GM20431 (cell line): ENCODE results near the gene ROR2.
"Not testable (repeated sequence)": the region's sequence is repeated elsewhere in the genome, so short reads cannot be mapped to it uniquely, and the experiment has no call there.

Experiments
- in situ Hi-C: fragments of 300-500 bp; cut with MseI, MboI; formaldehyde crosslinking; loops from one replicate; pipeline ENCODE4 v1.15.0; 2020; ENCODE audit warnings: low sequenced_read_pairs; ENCODE audit not compliant: unreplicated experiment

The ROR2 gene

GRCh38 chr9:91677331-91677730 lies 272.7 kb downstream of the ROR2 start:
- in situ Hi-C loops: loop anchor here (25.0 kb wide), 2 partner anchors 640 to 765 kb away; no protein-coding TSS in a partner anchor

DNA sequence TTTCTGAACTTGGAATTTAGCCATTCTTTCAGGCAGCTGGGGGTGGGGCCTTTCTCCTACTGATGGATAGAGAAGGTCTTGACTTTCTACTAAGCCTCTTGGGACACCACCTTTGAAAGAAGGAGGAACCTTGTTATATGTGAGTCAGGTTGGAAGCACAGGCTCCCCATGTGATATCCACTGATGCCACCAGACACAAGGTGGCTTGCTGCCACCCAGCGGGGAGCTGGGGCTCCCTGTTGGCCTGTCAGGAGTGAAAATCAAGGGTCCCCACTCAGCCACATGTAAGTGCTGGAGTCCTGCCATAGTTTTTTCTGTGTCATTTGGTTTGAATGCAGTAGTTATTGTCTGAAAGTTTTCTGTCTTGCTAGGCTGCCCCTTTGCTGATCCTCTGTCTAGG lies 274.0 kb downstream of the ROR2 start:
- in situ Hi-C loops: loop anchor here (25.0 kb wide), 2 partner anchors 639 to 764 kb away; no protein-coding TSS in a partner anchor

GRCh38 chr9:91664663-91665062 lies 285.4 kb downstream of the ROR2 start:
- in situ Hi-C loops: no loop called here

DNA sequence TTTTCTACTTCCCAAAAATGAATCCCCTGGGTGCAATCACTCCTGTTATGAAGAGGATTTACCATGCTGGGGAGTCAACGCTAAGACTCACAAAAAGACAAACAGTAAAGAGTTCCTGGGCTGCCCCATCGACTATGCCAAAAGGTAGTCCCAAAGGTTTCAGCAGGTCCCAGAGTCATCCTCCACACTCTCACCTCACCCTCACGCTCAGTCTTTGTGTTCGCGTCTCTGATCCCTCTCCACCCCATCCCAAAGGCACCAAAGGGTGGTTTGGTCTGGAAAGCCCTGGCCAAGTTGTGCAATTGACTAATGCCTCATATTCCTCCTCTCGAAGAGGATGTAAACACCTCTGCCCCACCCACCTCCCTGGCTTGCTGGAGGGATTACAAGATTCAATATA lies 286.2 kb downstream of the ROR2 start:
- in situ Hi-C loops: no loop called here

- in situ Hi-C loops: no loop called here
These were observed 288.6 kb downstream of the ROR2 start for GRCh38 chr9:91661451-91661850.

DNA sequence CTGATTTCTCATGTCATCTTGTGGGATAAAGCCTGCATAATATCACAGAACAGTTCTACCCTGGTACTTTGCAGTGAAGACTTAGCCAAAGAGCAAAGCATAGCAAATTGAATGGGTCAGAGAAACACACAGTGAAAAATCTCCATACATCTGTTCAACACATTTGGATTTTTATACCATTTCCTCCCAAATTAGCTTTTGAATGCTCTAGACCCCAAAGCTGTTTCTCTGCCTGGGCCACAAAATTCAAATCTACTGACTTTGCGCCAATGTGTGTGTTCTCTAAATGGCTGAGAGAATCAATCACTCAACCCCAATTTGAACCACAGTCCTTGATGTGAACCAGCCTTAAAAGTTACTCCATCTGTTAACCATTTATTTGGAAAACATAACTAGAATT lies 289.5 kb downstream of the ROR2 start:
- in situ Hi-C loops: no loop called here

DNA sequence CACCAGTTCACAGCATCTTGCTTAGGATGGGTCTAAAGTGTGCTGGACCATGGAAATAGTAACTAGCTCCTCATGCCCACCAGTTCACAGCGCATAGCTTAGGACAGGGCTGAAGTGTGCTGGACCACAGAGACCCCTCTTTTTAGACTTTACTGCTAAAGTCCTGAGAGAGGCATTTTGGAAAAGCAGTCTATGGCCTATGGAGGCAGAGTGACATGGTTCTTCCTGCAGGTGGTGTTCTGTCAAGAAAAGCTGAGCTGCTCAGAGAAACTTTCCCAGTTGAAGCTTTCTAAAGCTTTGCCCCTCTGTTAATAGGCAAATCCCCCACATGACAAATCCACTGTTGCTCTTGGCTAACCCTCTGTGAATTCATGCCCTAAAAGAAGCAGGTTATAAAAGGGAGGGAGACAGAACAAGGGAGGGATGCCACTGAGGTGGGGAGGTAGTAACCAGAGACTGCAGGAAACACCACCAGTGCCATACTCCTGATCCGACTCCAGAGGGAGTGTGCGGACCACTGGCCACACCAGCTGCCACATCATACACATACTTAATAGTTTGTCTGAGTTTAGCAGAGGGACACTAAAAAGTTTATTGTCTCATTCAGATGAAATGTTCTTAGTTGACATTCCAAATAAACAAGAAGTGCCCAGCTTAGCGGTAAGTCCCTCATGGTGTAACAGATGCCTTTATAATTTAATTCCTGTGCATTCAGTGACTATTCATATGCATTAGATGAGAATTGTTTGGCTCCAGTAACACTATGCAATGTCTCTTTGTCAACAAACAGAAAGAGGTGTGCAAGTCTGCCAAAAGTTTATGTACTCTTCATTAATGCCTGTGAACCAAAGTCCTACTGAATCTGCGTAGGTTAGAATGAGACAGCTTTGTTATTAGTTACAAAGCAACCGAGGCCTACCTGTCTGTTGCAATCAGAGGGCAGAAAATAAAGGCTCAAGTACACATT lies 290.2 kb downstream of the ROR2 start:
- in situ Hi-C loops: no loop called here

DNA sequence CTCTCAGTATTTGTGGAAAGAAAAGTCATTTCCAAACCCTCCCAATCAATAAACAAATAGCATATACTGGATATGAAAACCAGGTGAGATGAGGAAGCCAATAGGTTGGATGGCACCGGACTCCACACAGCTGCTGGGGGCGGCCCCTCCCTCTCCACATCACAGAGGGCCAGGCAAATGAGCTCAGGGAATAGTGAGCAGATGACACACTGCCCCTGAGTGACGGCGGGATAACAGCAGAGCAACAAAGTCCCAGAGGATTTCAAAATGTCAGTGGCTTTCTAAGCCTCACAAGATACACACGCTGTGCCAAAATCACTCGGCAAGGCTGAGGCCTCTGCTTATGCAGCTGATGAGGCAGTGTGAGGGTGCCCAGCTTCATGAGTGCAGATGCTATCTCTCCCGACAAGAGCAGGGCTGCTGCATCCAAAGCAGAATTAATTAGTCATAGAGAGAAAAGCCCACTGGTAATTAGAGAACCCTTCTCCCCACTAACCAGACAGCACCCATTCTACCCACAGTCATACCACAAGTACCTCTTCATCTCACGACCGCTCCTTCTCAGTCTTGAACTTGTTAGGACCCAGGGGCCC lies 291.4 kb downstream of the ROR2 start:
- in situ Hi-C loops: no loop called here

DNA sequence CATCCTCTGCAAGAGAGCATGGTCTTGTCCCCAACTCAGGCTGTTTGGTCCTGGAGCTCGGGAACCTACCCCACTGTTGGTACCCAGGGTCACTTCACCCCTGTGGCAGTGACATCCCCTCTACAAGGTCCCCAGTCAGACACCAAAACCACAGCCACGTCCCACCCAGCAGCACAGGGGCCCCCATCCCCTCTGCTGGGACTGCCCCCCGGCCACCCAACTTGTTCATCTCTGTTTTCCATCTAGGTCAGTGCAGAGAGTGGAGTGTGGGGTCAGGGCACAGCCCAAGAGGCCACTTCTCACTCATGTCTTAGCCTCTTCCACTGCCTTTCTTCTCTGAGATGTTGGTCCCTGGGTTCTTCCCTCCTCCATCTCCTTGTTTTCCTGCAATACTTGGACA lies 292.5 kb downstream of the ROR2 start:
- in situ Hi-C loops: no loop called here

DNA sequence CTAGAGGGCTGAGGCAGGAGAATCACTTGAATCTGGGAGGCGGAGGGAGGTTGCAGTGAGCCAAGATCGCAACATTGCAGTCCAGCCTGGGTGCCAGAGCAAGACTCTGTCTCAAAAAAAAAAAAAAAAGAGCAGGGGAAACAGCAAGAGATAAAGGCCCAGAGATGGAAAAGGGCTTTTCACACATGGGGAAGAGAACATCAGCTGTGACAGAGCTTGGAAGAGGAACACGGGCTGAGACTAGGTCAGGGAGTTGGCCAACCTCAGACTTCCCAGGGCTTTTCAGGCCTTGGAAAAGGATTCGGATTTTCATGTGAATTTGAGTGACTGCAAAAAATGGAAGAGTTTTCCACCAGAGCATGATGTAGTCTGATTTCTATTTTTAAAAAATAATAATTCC lies 294.4 kb downstream of the ROR2 start:
- in situ Hi-C loops: no loop called here

DNA sequence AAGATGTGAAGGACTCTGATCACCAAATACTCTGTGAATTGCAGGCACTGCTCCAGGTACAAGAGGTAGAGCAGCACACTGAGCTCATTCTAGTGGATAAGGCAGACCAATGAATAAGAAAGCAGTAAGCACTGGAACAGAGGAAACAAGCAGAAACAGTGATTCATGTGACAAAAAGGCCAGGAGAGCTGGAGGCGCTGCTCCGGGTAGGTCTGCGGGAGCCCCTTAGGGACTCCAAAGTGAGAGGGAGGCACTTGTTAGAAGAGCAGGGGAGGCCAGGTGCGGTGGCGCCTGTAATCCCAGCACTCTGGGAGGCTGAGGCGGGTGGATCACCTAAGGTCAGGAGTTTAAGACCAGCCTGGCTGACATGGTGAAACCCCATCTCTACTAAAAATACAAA lies 294.8 kb downstream of the ROR2 start:
- in situ Hi-C loops: no loop called here

- in situ Hi-C loops: no loop called here
These were observed 295.5 kb downstream of the ROR2 start for GRCh38 chr9:91654527-91654926.

GRCh38 chr9:91647371-91647770 lies 302.7 kb downstream of the ROR2 start:
- in situ Hi-C loops: no loop called here

DNA sequence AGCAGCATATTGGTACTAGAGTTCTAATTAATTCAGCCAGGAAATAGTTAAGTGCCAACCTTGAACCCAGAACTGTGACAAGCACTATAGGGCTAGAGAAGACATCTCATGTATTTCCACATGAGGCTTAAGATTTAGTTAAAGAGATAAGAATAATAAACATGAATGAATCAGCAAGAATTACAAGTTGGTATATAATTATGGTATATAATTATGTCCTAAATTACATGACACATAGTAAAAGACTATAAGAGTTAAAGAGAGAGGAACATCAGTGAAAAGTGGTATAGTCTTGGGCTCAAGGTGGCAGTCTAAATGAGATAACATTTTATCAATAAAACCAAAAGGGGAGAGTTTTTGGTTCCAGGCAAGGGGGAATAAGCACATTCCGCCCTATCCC lies 303.3 kb downstream of the ROR2 start:
- in situ Hi-C loops: no loop called here

DNA sequence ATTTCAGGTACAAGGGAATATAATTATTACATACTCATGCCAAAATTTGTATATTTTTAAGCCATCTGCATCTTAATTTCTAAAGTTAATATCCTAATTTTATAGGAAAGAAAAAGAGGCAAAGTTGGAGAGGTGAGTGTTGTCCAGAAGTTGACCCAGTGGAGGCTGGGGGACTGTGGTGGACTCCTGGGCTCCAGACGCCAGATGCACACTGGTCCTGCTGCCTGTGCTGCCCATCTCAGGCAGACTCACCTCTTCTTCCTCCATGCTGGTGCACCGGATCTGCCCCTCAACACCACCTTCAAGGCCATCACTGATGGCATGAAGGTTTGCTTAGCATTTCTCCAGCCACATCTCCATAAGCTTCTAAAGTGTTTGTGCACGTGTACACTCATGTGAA lies 305.6 kb downstream of the ROR2 start:
- in situ Hi-C loops: no loop called here

GRCh38 chr9:91643481-91644077 lies 306.4 kb downstream of the ROR2 start:
- in situ Hi-C loops: no loop called here

DNA sequence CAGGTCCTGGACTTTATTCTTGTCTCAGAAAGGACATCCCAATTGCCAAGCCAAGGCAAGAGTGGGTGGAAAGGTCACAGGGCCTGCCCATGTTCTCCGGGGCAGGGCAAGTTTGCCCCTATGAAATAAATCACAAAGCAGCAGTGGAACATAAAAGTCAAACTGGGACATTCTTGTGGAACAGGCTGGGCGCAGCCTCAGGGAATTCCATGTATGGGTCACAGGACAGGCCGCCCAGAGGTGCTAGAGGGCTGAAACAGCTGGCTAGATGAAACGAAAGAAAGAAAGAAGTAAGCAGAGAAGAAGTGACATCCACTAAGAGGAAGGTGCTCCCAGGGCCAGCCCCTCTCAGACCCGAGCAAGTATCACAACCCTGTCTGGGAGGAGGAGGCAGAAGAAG lies 307.3 kb downstream of the ROR2 start:
- in situ Hi-C loops: no loop called here

GRCh38 chr9:91640428-91640827 lies 309.6 kb downstream of the ROR2 start:
- in situ Hi-C loops: no loop called here

DNA sequence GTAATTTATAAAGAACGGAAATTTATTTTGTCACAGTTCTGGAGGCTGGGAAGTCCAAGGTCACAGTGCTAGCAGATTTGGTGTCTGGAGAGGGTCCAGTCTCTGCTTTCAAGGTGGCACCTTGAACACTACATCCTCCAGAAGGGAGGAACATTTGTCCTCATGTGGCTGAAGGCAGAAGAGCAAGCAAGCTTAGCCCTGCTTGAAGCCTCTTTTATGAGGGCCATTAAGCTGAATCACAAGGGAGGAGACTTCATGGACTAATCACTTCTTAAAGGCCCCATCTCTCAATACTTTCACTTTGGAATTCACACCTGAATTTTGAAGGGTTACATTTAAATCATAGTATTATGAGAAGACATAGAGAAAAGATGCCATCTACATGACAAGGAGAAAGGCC lies 311.0 kb downstream of the ROR2 start:
- in situ Hi-C loops: no loop called here

DNA sequence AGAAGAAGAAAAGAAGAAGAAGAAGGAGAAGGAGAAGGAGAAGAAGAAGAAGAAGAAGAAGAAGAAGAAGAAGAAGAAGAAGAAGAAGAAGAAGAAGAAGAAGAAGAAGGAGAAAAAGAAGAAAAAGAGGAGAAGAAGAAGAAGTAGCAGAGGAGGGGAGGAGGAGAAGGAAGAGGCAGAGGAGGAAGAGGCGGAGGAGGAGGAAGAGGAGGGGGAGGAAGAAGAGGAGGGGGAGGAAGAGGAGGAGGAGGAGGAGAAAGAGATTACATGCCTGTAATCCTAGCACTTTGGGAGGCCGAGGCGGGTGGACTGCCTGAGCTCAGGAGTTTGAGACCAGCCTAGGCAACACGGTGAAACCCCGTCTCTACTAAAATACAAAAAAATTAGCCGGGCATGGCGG lies 315.2 kb downstream of the ROR2 start:
- in situ Hi-C loops: not testable (repeated sequence)

GRCh38 chr9:91629718-91630117 lies 320.3 kb downstream of the ROR2 start:
- in situ Hi-C loops: no loop called here
